Hepatocyte (in vitro differentiated cells): ENCODE measurements around the gene CHCHD6.

Experiments
- CTCF ChIP-seq: fragments of 200-600 bp; sonication (generic); IDR thresholded peaks from 2 replicates; pipeline ENCODE4 v1.5.1; 2016; ENCODE audit warnings: antibody characterized with exemption, mild to moderate bottlenecking; ENCODE audit not compliant: poor library complexity
- EZH2 ChIP-seq: fragments of 200-600 bp; sonication (generic); IDR thresholded peaks from 2 replicates; pipeline ENCODE4 v1.6.1; 2016; ENCODE audit warnings: antibody characterized with exemption, mild to moderate bottlenecking, borderline replicate concordance

DNA sequence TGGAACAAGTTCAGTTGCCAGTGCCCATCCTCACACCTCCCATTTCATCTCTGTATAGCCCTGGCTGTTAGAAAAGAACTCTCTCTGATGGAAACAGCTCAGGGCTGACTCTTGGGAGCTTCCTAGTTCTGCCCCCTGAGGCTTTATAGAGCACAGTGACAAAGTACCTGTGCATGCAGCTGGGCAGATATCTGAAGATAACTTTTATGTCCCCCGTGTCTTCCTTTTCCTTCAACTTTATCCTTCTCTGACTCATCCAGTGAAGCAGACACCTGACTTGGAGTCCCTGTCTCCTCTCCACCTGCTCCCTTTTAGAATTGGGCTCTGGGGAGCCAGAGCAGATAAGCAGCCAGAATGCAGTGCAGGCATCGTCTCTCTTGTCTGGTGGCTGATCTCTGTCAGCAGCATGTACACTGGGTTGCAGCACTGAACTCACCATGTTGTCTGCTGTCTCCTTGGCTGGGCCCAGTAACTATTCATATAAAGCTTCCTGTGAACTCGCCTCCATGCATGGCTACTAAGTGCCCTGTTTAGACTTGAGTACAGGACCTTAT lies 225.0 kb downstream of the CHCHD6 start:
- TF ChIP-seq CTCF (no peak), EZH2 (no peak)
